SK-N-SH (cell line): ENCODE data around the gene EEF1AKMT3. TPM values are rescaled to one million over a fixed set of nuclear protein-coding genes. Genes with fewer than 3 reads are reported as not detected.
A peak's percentile ranks its signal among the peaks of the same experiment; 100 is the strongest.

Experiments used
- CTCF ChIA-PET: fragments of 300-600, 350-600 bp; formaldehyde crosslinking; extraction: SDS; loops from one replicate; lab custom pipeline; 2021; lab: Yijun Ruan, JAX
- POLR2A ChIA-PET: fragments of 350-600 bp; sonication (Branson Sonifier 250); formaldehyde crosslinking; extraction: SDS; loops from one replicate; lab custom pipeline; 2020; ENCODE audit warnings: antibody characterized with exemption, inconsistent platforms; lab: Yijun Ruan, JAX
- DNase-seq: peaks from one replicate; pipeline ENCODE4 v3.0.0; 2012
- H2AFZ ChIP-seq: fragments of 200-600 bp; sonication (generic); 2 replicates; pipeline ENCODE4 v1.8.1; 2016; ENCODE audit warnings: antibody characterized with exemption, mild to moderate bottlenecking, low read depth
- H3F3A ChIP-seq: fragments of 200-600 bp; sonication (generic); replicated peaks from 2 replicates; pipeline ENCODE3; 2016; ENCODE audit warnings: antibody characterized with exemption, mild to moderate bottlenecking; ENCODE audit not compliant: insufficient read depth
- H3K27ac ChIP-seq, 2 experiments: fragments of 200-500 bp in 1 of 2; fragments of 200-600 bp in 1 of 2; sonication (Bioruptor generic) in 1 of 2; sonication (generic), shearing (Covaris generic) in 1 of 2; 2 replicates each; pipeline versions ENCODE4 v1.5.1 to v1.6.1; 2014 to 2016; ENCODE audit warnings: low read depth in 2 of 2, inconsistent platforms in 1 of 2, low read length in 1 of 2, mild to moderate bottlenecking in 1 of 2, mixed read lengths in 1 of 2
- H3K27me3 ChIP-seq: fragments of 200-600 bp; sonication (generic), shearing (Covaris generic); 2 replicates; pipeline ENCODE4 v1.6.1; 2016; ENCODE audit warnings: mixed run types; ENCODE audit not compliant: insufficient read depth
- H3K36me3 ChIP-seq, 2 experiments: fragments of 200-500 bp in 1 of 2; fragments of 200-600 bp in 1 of 2; sonication (Bioruptor generic) in 1 of 2; sonication (generic) in 1 of 2; replicated peaks in 1 of 2; 2 replicates each; pipeline versions ENCODE3 to v1.5.1; 2014 to 2016; ENCODE audit warnings: low read length in 1 of 2, mild to moderate bottlenecking in 1 of 2; ENCODE audit not compliant: insufficient read depth in 2 of 2, control insufficient read depth in 1 of 2
- H3K4me1 ChIP-seq, 2 experiments: fragments of 200-500 bp in 1 of 2; fragments of 200-600 bp in 1 of 2; sonication (Bioruptor generic) in 1 of 2; sonication (generic), shearing (Covaris generic) in 1 of 2; 2 replicates each; pipeline versions ENCODE4 v1.5.1 to v1.6.1; 2014 to 2016; ENCODE audit warnings: low read depth in 1 of 2, low read length in 1 of 2, mixed run types in 1 of 2; ENCODE audit not compliant: insufficient read depth in 2 of 2, control insufficient read depth in 1 of 2
- H3K4me2 ChIP-seq: fragments of 200-600 bp; sonication (generic), shearing (Covaris generic); 2 replicates; pipeline ENCODE4 v1.6.1; 2017; ENCODE audit warnings: mixed run types
- H3K4me3 ChIP-seq, 2 experiments: fragments of 200-500 bp in 1 of 2; fragments of 200-600 bp in 1 of 2; sonication (Bioruptor generic) in 1 of 2; sonication (generic), shearing (Covaris generic) in 1 of 2; 2 replicates each; pipeline versions ENCODE4 v1.5.1 to v1.8.1; 2014 to 2016; ENCODE audit warnings: low read depth in 2 of 2, inconsistent platforms in 1 of 2, low read length in 1 of 2, mild to moderate bottlenecking in 1 of 2, mixed read lengths in 1 of 2, moderate library complexity in 1 of 2
- H3K79me2 ChIP-seq: fragments of 200-600 bp; sonication (generic); 2 replicates; pipeline ENCODE4 v1.8.1; 2017; ENCODE audit warnings: mild to moderate bottlenecking; ENCODE audit not compliant: insufficient read depth
- H3K9ac ChIP-seq: fragments of 200-600 bp; sonication (generic); 2 replicates; pipeline ENCODE4 v1.6.1; 2017; ENCODE audit warnings: mixed run types
- H3K9me2 ChIP-seq: fragments of 200-600 bp; sonication (generic); 2 replicates; pipeline ENCODE4 v1.6.1; 2017; ENCODE audit warnings: mixed run types
- H3K9me3 ChIP-seq: fragments of 200-600 bp; sonication (generic); 2 replicates; pipeline ENCODE4 v1.6.1; 2017; ENCODE audit warnings: mixed run types, mild to moderate bottlenecking, moderate library complexity
- H4K20me1 ChIP-seq: fragments of 200-600 bp; sonication (generic); 2 replicates; pipeline ENCODE4 v1.6.1; 2017; ENCODE audit warnings: mild to moderate bottlenecking, mixed run types; ENCODE audit not compliant: insufficient read depth
- CTCF ChIP-seq: fragments of 200-600 bp; sonication (generic); IDR thresholded peaks from 2 replicates; pipeline ENCODE4 v1.6.1; 2017; ENCODE audit warnings: antibody characterized with exemption, mild to moderate bottlenecking, moderate library complexity
- GABPA ChIP-seq: IDR thresholded peaks from 2 replicates; pipeline ENCODE4 v1.4.0; 2012; ENCODE audit warnings: low read depth, mild to moderate bottlenecking
- IRF3 ChIP-seq: fragments of 150-350 bp; IDR thresholded peaks from 2 replicates; pipeline ENCODE4 v1.6.1; 2016; ENCODE audit warnings: mild to moderate bottlenecking, low read depth, low read length
- NFIC ChIP-seq: IDR thresholded peaks from 2 replicates; pipeline ENCODE4 v1.4.0; 2012; ENCODE audit warnings: borderline replicate concordance
- PBX3 ChIP-seq: IDR thresholded peaks from 2 replicates; pipeline ENCODE4; 2012
- RAD21 ChIP-seq: IDR thresholded peaks from 2 replicates; pipeline ENCODE4 v1.6.1; 2012; ENCODE audit warnings: mild to moderate bottlenecking, low read length
- SIN3A ChIP-seq: IDR thresholded peaks from 2 replicates; pipeline ENCODE4 v1.6.1; 2012; ENCODE audit warnings: low read depth, mild to moderate bottlenecking, low read length, moderate library complexity, borderline replicate concordance
- TAF1 ChIP-seq: IDR thresholded peaks from 2 replicates; pipeline ENCODE4 v1.6.1; 2012; ENCODE audit warnings: low read depth, mild to moderate bottlenecking, low read length, moderate library complexity, borderline replicate concordance
- TEAD4 ChIP-seq: IDR thresholded peaks from 2 replicates; pipeline ENCODE4 v1.4.0; 2012; ENCODE audit warnings: mild to moderate bottlenecking, borderline replicate concordance; ENCODE audit not compliant: insufficient read depth
- ZBTB33 ChIP-seq: IDR thresholded peaks from 2 replicates; pipeline ENCODE4 v1.4.0; 2012; ENCODE audit warnings: low read depth, borderline replicate concordance
- WGBS: methylation state at CpG from one replicate; pipeline ENCODE4 v1.1.6; 2017; ENCODE audit warnings: low lambda C conversion rate; 5-methylcytosine and 5-hydroxymethylcytosine counted together
- polyA plus RNA-seq, 3 experiments: library from polyadenylated mRNA; depleted of rRNA; stranded (reverse); fragments of >200 nt; gene quantifications; 2 replicates each; pipeline ENCODE4 v1.2.3, GENCODE V29; 2012

Gene EEF1AKMT3
- polyA plus RNA-seq, 1 of the 3 experiments (the other 2 are of a cell fraction) = 10.3 TPM

GRCh38 chr12:57755454-57756372 lies 16.7 kb upstream of the EEF1AKMT3 start:
- ChIA-PET CTCF (interaction anchor here (0.6 to 2.0 kb wide), 17 partner anchors 9 to 172 kb away, joined by 3 to 27 read pairs (median 5); partner anchors contain the start of genes CYP27B1, EEF1AKMT3, METTL1 and TSFM), POLR2A (interaction anchor here (1.3 to 1.9 kb wide), 2 partner anchors 11 kb away, joined by 3 to 9 read pairs; partner anchors contain the start of genes CYP27B1 and TSPAN31)
- Histone ChIP-seq H2AFZ (no peak overlapping the region), H3K27ac (peak overlapping the region in 1 of 2 experiments; percentile 50; a peak in 1 of 4 replicates), H3K36me3 (peaks cover 6 to 21% of the 10 kb centered on the region in 2 experiments), H3K9me2 (no peaks in the 10 kb centered on the region), H3K4me3 (peak overlapping the region; percentile 73 to 79), H3K79me2 (peaks cover 14% of the 10 kb centered on the region), H4K20me1 (peaks cover 7% of the 10 kb centered on the region), H3F3A (peaks cover 23% of the 10 kb centered on the region), H3K27me3 (no peaks in the 10 kb centered on the region), H3K9me3 (no peaks in the 10 kb centered on the region), H3K4me2 (peak overlapping the region; percentile 97), H3K4me1 (peaks cover 8 to 33% of the 10 kb centered on the region in 2 experiments), H3K9ac (peak overlapping the region; percentile 44; the same call in 1 of the 2 replicates)
- WGBS = 9% methylated on average over 10 of the region's 76 CpGs
- TF ChIP-seq TAF1 (no peak), PBX3 (no peak), NFIC (no peak), IRF3 (no peak), TEAD4 (no peak), GABPA (no peak)
- peak; percentile 68 for DNase-seq

- Histone ChIP-seq H3K4me3 (peak overlapping the region; percentile 73 to 79), H3K79me2 (peaks cover 4% of the 10 kb centered on the region), H3K9me3 (no peaks in the 10 kb centered on the region), H3K4me1 (peaks cover 8 to 27% of the 10 kb centered on the region in 2 experiments), H3K9ac (no peak overlapping the region), H3K36me3 (peaks cover 3 to 20% of the 10 kb centered on the region in 2 experiments), H3K27ac (no peak overlapping the region), H4K20me1 (peaks cover 7% of the 10 kb centered on the region), H3K9me2 (no peaks in the 10 kb centered on the region), H3K27me3 (no peaks in the 10 kb centered on the region), H3F3A (peaks cover 23% of the 10 kb centered on the region), H3K4me2 (peak overlapping the region; percentile 97), H2AFZ (no peak overlapping the region)
- ChIA-PET CTCF (interaction anchor here (0.7 to 2.0 kb wide), 17 partner anchors 8 to 173 kb away, joined by 3 to 27 read pairs (median 4); partner anchors contain the start of genes CYP27B1, EEF1AKMT3, METTL1 and TSFM), POLR2A (interaction anchor here (1.3 to 1.9 kb wide), 2 partner anchors 10 to 12 kb away, joined by 3 to 9 read pairs; partner anchors contain the start of genes CYP27B1 and TSPAN31)
- whole genome bisulfite sequencing = 83% methylated on average over 20 of the region's 22 CpGs
- DNase-seq = peak; percentile 82
- TF ChIP-seq ZBTB33 (peak; percentile 89), SIN3A (no peak), RAD21 (0 out of 2 replicates have a peak, but pooled peaks have one; percentile 3), CTCF (peak; percentile 56)
Observed at GRCh38 chr12:57756406-57757341, 15.7 kb upstream of the EEF1AKMT3 start.
